ENCODE data around the gene C19orf67.
"Not testable (repeated sequence)": the region's sequence is repeated elsewhere in the genome, so short reads cannot be mapped to it uniquely, and the experiment has no call there.

DNA sequence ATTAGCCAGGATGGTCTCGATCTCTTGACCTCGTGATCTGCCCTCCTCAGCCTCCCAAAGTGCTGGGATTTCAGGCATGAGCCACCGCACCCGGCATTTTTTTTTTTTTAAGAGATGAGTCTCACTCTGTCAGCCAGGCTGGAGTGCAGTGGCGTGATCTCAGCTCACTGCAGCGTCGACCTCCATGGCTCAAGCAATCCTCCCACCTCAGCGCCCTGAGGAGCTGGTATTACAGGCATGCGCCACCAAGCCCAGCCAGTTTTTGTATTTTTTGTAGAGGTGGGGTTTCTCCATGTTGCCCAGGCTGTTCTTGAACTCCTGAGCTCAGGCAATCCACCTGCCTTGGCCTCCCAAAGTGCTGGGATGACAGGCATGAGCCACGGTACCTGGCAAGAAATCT is 37.7 kb downstream of the C19orf67 start:
- TF ChIP-seq, protein P1, sequence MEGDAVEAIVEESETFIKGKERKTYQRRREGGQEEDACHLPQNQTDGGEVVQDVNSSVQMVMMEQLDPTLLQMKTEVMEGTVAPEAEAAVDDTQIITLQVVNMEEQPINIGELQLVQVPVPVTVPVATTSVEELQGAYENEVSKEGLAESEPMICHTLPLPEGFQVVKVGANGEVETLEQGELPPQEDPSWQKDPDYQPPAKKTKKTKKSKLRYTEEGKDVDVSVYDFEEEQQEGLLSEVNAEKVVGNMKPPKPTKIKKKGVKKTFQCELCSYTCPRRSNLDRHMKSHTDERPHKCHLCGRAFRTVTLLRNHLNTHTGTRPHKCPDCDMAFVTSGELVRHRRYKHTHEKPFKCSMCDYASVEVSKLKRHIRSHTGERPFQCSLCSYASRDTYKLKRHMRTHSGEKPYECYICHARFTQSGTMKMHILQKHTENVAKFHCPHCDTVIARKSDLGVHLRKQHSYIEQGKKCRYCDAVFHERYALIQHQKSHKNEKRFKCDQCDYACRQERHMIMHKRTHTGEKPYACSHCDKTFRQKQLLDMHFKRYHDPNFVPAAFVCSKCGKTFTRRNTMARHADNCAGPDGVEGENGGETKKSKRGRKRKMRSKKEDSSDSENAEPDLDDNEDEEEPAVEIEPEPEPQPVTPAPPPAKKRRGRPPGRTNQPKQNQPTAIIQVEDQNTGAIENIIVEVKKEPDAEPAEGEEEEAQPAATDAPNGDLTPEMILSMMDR (IDR thresholded peaks at IDR 0.05 in 2 of 3, conservative IDR thresholded peaks at IDR 0.05 in 1 of 3; ENCODE audit: borderline replicate concordance in 1 of 3, insufficient read depth in 1 of 3, low read depth in 2 of 3, low read length in 2 of 3): not testable (repeated sequence)
- TF ChIP-seq POLR2A (IDR thresholded peaks at IDR 0.05; ENCODE audit: borderline replicate concordance, extremely low read depth, insufficient read depth, insufficient read length); JUND (IDR thresholded peaks at IDR 0.05); FOSL1 (IDR thresholded peaks at IDR 0.05; ENCODE audit: low read depth); POLR2AphosphoS5 (IDR thresholded peaks at IDR 0.05; ENCODE audit: low read depth, low read length): not testable (repeated sequence)
